AG04450 (cell line): ENCODE data around the gene PCYT1A. TPM values are rescaled to one million over a fixed set of nuclear protein-coding genes. Genes with fewer than 3 reads are reported as not detected.

Experiments used
- CTCF ChIA-PET: fragments of 300-600, 350-600 bp; formaldehyde crosslinking; extraction: SDS; loops from one replicate; lab custom pipeline; 2022; ENCODE audit warnings: antibody characterized with exemption, inconsistent platforms; lab: Charles Lee
- POLR2A ChIA-PET: fragments of 350-600 bp; formaldehyde crosslinking; extraction: SDS; loops from one replicate; lab custom pipeline; 2021; ENCODE audit warnings: antibody characterized with exemption, inconsistent platforms; lab: Yijun Ruan, JAX
- DNase-seq: peaks from one replicate; pipeline ENCODE4 v3.0.0-alpha.2; 2011; ENCODE audit warnings: low read depth, low spot score
- H3K27ac ChIP-seq: one replicate; pipeline ENCODE4 v1.5.1; 2012; ENCODE audit warnings: low read depth, low read length, control low read depth
- H3K27me3 ChIP-seq: one replicate; pipeline ENCODE4 v1.6.0; 2012; ENCODE audit warnings: low read length; ENCODE audit not compliant: control insufficient read depth, insufficient read depth
- H3K4me3 ChIP-seq: 2 replicates; pipeline ENCODE4 v1.5.1; 2011; ENCODE audit warnings: mild to moderate bottlenecking, low read depth, low read length, control low read depth
- H3K9me3 ChIP-seq: 2 replicates; pipeline ENCODE4 v1.5.1; 2012; ENCODE audit warnings: low read length; ENCODE audit not compliant: control insufficient read depth, insufficient read depth
- polyA plus RNA-seq: library from polyadenylated mRNA; depleted of rRNA; stranded (reverse); fragments of >200 nt; gene quantifications from 2 replicates; pipeline ENCODE4 v1.2.3, GENCODE V29; 2011
- TF ChIP-seq, protein P1 (sequence below): IDR thresholded peaks from 2 replicates; pipeline ENCODE4 v1.5.1; 2011; ENCODE audit warnings: low read depth, low read length, control low read depth, inconsistent platforms

The PCYT1A gene
- polyA plus RNA-seq, 1 experiment: 71.4 TPM

DNA sequence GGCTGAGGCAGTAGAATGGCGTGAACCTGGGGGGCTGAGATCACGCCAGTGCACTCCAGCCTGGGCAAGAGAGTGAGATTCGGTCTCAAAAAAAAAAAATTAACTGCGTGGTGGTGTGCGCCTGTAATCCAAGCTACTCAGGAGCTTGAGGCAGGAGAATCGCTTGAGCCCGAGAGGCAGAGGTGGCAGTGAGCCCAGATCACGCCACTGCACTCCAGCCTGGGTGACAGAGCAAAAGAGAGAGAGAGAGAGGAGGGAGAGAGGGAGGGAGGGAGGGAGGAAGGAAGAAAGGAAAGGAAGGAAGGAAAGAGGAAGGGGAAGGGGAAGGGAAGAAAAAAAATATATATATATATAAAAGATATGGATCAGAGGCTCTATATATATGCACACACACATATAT is 44.6 kb upstream of the PCYT1A start:
- Histone ChIP-seq H3K9me3 (no peaks in the 10 kb centered on the region), H3K27me3 (peaks cover 2% of the 10 kb centered on the region), H3K4me3 (no peak overlapping the region), H3K27ac (no peak overlapping the region)
- POLR2A ChIA-PET: no interaction called here
- TF ChIP-seq, protein P1, sequence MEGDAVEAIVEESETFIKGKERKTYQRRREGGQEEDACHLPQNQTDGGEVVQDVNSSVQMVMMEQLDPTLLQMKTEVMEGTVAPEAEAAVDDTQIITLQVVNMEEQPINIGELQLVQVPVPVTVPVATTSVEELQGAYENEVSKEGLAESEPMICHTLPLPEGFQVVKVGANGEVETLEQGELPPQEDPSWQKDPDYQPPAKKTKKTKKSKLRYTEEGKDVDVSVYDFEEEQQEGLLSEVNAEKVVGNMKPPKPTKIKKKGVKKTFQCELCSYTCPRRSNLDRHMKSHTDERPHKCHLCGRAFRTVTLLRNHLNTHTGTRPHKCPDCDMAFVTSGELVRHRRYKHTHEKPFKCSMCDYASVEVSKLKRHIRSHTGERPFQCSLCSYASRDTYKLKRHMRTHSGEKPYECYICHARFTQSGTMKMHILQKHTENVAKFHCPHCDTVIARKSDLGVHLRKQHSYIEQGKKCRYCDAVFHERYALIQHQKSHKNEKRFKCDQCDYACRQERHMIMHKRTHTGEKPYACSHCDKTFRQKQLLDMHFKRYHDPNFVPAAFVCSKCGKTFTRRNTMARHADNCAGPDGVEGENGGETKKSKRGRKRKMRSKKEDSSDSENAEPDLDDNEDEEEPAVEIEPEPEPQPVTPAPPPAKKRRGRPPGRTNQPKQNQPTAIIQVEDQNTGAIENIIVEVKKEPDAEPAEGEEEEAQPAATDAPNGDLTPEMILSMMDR: no peak
- CTCF ChIA-PET: no interaction called here
- no peak for DNase-seq

DNA sequence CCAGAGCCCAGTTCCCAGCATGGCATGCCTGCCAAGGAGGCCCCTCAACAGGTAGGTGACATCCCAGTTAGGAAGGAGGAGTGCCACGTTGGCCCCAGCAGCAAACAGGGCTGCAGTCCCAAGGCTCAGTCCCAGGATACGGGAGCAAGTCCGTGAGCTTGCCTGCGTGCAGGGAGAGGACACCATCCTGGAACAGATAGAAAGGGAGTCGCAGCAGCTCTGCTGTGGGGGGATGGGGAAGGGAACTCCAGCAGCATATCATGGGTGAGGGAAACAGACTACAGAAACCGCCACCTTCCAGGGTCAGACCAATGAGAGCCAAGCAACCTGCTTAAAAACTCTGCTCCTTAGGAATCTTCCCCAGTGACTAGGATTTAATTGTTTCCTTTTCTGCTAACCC is 39.9 kb upstream of the PCYT1A start:
- Histone ChIP-seq H3K27me3 (no peaks in the 10 kb centered on the region), H3K27ac (no peak overlapping the region), H3K4me3 (no peak overlapping the region), H3K9me3 (no peaks in the 10 kb centered on the region)
- TF ChIP-seq, protein P1: no peak
- CTCF ChIA-PET: interaction anchor here (0.5 kb wide), 1 partner anchor 508 kb away, joined by 3 read pairs; no protein-coding TSS in a partner anchor
- POLR2A ChIA-PET: no interaction called here
- DNase-seq: no peak

DNA sequence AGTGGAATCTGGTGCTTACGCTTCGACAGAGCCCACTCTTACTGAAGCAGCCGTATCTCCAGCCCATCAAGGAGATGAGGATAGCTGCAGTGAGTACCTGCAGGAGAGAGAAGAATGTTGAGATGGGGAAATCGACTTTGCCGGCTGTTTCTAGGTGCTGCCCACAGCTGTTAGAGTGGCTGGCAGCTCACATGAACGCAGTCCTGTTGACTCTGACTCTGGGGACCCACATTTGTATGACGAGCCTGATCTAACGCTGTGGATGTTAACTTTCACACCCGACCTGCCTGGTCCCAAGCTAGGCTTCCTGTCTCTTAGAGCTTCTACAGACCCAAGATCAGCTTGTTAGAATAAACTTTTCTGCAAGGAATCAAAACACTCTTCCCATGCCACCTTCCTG is 39.4 kb upstream of the PCYT1A start:
- no peaks in the 10 kb centered on the region for H3K9me3 ChIP-seq
- H3K27ac ChIP-seq: no peak overlapping the region
- no peak overlapping the region for H3K4me3 ChIP-seq
- no peaks in the 10 kb centered on the region for H3K27me3 ChIP-seq
- TF ChIP-seq, protein P1: no peak
- ChIA-PET POLR2A (no interaction called here), CTCF (no interaction called here)
- no peak for DNase-seq

DNA sequence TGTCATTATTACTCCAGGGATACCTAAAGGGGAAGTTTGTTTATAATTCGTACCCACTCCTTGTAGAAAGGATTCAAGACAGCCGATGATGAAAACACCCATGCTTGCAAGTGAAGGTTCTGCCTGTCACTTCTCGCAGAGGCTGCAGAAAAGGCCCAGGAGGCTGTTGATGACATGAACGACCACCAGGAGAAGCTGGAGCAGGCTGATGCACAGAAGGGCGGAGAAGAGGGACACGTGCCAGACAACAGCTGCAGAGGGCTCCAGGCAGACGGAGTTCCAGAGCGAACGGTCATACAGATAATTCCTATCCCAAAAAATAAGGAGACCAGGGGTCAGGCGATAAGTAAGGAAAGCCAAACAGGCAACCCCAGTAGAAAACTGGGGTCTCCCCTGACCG is 36.2 kb upstream of the PCYT1A start:
- TF ChIP-seq, protein P1: peak; percentile 51
- no peak overlapping the region for H3K4me3 ChIP-seq
- DNase-seq: no peak
- ChIA-PET CTCF (interaction anchor here (0.9 to 2.2 kb wide), 6 partner anchors 9 to 206 kb away, joined by 3 to 7 read pairs (median 4); no protein-coding TSS in a partner anchor), POLR2A (interaction anchor here (0.5 kb wide), 1 partner anchor 1168 kb away, joined by 3 read pairs; no protein-coding TSS in a partner anchor)
- no peaks in the 10 kb centered on the region for H3K9me3 ChIP-seq
- H3K27ac ChIP-seq: no peak overlapping the region
- no peaks in the 10 kb centered on the region for H3K27me3 ChIP-seq

DNA sequence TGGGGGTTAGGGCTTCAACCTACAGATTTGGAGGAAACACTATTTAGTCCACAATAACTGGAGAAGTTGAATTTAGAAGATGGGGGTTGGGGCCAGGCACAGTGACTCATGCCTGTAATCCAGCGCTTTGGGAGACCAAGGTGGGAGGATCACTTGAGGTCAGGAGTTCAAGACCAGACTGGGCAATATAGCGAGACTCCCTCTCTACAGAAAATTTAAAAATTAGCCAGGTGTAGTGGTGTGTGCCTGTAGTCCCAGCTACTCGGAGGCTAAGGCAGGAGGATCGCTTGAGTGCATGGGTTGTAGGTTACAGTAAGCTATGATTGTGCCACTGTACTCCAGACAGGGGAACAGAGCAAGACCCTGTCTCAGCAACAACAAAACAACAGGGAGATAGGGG is 35.5 kb upstream of the PCYT1A start:
- ChIA-PET POLR2A (interaction anchor here (0.5 kb wide), 1 partner anchor 1169 kb away, joined by 3 read pairs; no protein-coding TSS in a partner anchor), CTCF (interaction anchor here (0.9 to 2.2 kb wide), 3 partner anchors 18 to 206 kb away, joined by 3 to 7 read pairs (median 4); no protein-coding TSS in a partner anchor)
- Histone ChIP-seq H3K27ac (no peak overlapping the region), H3K4me3 (no peak overlapping the region), H3K27me3 (no peaks in the 10 kb centered on the region), H3K9me3 (no peaks in the 10 kb centered on the region)
- TF ChIP-seq, protein P1: no peak
- no peak for DNase-seq
